B cell (primary cell): ENCODE data around the gene UNCX.

Source experiments
- CTCF ChIP-seq: fragments of 200-600 bp; IDR thresholded peaks from one replicate; pipeline ENCODE4 v1.8.0; 2022; ENCODE audit warnings: antibody characterized with exemption, mild to moderate bottlenecking
- EZH2 ChIP-seq: IDR thresholded peaks from 2 replicates; pipeline ENCODE4 v1.6.1; 2012; ENCODE audit warnings: borderline replicate concordance, low read depth, mild to moderate bottlenecking, moderate library complexity, low read length; ENCODE audit not compliant: insufficient read depth, poor library complexity, severe bottlenecking

- TF ChIP-seq CTCF (no peak), EZH2 (no peak)
Measured at GRCh38 chr7:1210321-1210978, 22.2 kb upstream of the UNCX start.
